Measurements from ENCODE around the gene TRIM66.

DNA sequence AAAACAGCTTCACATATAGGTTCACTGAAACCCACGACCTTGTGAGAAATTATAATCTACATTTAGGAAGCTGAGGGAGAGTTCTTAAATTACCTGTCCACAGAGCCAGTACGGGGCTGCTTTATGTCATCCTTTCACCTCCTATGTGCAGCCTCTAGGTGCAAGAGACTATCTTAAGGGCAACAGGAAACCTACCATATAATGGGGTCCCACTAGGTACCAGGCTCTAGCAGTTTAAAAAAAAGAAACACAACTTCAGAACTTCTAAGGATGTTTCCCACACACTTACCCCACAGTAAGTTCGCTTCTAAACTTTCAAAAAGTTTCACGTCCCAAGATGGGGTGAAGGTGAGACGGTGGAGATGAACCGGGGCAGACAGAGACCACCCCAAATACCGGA is 89.0 kb downstream of the TRIM66 start:
- TF ChIP-seq, protein P1, sequence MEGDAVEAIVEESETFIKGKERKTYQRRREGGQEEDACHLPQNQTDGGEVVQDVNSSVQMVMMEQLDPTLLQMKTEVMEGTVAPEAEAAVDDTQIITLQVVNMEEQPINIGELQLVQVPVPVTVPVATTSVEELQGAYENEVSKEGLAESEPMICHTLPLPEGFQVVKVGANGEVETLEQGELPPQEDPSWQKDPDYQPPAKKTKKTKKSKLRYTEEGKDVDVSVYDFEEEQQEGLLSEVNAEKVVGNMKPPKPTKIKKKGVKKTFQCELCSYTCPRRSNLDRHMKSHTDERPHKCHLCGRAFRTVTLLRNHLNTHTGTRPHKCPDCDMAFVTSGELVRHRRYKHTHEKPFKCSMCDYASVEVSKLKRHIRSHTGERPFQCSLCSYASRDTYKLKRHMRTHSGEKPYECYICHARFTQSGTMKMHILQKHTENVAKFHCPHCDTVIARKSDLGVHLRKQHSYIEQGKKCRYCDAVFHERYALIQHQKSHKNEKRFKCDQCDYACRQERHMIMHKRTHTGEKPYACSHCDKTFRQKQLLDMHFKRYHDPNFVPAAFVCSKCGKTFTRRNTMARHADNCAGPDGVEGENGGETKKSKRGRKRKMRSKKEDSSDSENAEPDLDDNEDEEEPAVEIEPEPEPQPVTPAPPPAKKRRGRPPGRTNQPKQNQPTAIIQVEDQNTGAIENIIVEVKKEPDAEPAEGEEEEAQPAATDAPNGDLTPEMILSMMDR (conservative IDR thresholded peaks at IDR 0.05; ENCODE audit: low read length) = no peak
- TF ChIP-seq EZH2phosphoT487 (IDR thresholded peaks at IDR 0.05; ENCODE audit: borderline replicate concordance, low read depth, low read length) = no peak
